Uterus (tissue), 4 donors: ENCODE results near the gene SPSB2. TPM values are rescaled to one million over a fixed set of nuclear protein-coding genes. Genes with fewer than 3 reads are reported as not detected.

Source experiments
- DNase-seq, 2 donors: peaks; one replicate each; pipeline ENCODE4 v3.0.0-alpha.2; 2019 to 2020
- H3K27ac ChIP-seq, 2 donors: fragments of 200-600 bp; sonication (generic); 1 replicate in 1 of 2; 2 replicates in 1 of 2; pipeline ENCODE4 v1.5.1; 2016 to 2018
- H3K27me3 ChIP-seq, 2 donors: fragments of 200-600 bp; sonication (generic); one replicate each; pipeline ENCODE4 v1.5.1; 2018 to 2019; ENCODE audit warnings: control low read depth in 1 of 2
- H3K36me3 ChIP-seq, 2 donors: fragments of 200-600 bp; sonication (generic); one replicate each; pipeline ENCODE4 v1.5.1; 2019; ENCODE audit warnings: control low read depth in 1 of 2
- H3K4me1 ChIP-seq, 2 donors: fragments of 200-600 bp; sonication (generic); one replicate each; pipeline ENCODE4 v1.5.1; 2018 to 2019; ENCODE audit warnings: control low read depth in 1 of 2
- H3K4me3 ChIP-seq, 2 donors: fragments of 200-600 bp; sonication (generic); 1 replicate in 1 of 2; 2 replicates in 1 of 2; pipeline ENCODE4 v1.5.1; 2018 to 2019; ENCODE audit warnings: mild to moderate bottlenecking in 1 of 2
- H3K9me3 ChIP-seq, 2 donors: fragments of 200-600 bp; sonication (generic); one replicate each; pipeline ENCODE4 v1.5.1; 2019; ENCODE audit warnings: control low read depth in 1 of 2
- CTCF ChIP-seq, 4 experiments: fragments of 200-600 bp in 2 of 4; fragments of 450-650 bp in 2 of 4; sonication (generic) in 2 of 4; IDR thresholded peaks; one replicate each; pipeline ENCODE4 v1.5.1; 2016 to 2019; ENCODE audit warnings: antibody characterized with exemption in 4 of 4, mild to moderate bottlenecking in 2 of 4, moderate library complexity in 1 of 4
- POLR2A ChIP-seq, 2 donors: fragments of 450-650 bp; IDR thresholded peaks; one replicate each; pipeline ENCODE4 v1.6.1; 2016; ENCODE audit warnings: antibody characterized with exemption in 2 of 2, mild to moderate bottlenecking in 1 of 2, moderate library complexity in 1 of 2
- intact Hi-C: fragments of 100-400 bp; cut with DNase I; formaldehyde crosslinking; loops from one replicate; pipeline ENCODE4 v1.15.1; 2023; ENCODE audit warnings: low total_unique reads
- total RNA-seq, 4 donors: library from RNA; depleted of rRNA in 3 of 4; stranded (reverse); fragments of >200 nt in 3 of 4; gene quantifications; one replicate each; pipeline versions ENCODE4 v1.1.0 to v1.2.4, GENCODE V29; 2014 to 2023
- donor health status: DM: yes; HTN: yes; CAD: no.

Gene SPSB2
- total RNA-seq, 4 donors from 2014 or later, result 2.8 to 11.3 (median 5.0) TPM

GRCh38 chr12:6860942-6861341, 12.2 kb downstream of the SPSB2 start:
- intact Hi-C loops, result no loop called here

GRCh38 chr12:6860116-6860515, 13.0 kb downstream of the SPSB2 start:
- DNase-seq, result no peak
- intact Hi-C loops, result no loop called here
- Histone ChIP-seq H3K27ac (no peak overlapping the region), H3K4me1 (no peaks in the 10 kb centered on the region), H3K4me3 (no peak overlapping the region), H3K36me3 (no peaks in the 10 kb centered on the region), H3K27me3 (no peaks in the 10 kb centered on the region), H3K9me3 (no peaks in the 10 kb centered on the region)
- no peak for TF ChIP-seq CTCF (IDR thresholded peaks at IDR 0.05)
- no peak for TF ChIP-seq POLR2A (IDR thresholded peaks at IDR 0.05)

More at GRCh38 chr12:6860942-6861341, 12.2 kb downstream of the SPSB2 start:
- no peak overlapping the region for H3K4me3 ChIP-seq
- no peaks in the 10 kb centered on the region for H3K4me1 ChIP-seq
- H3K36me3 ChIP-seq, result no peaks in the 10 kb centered on the region
- no peaks in the 10 kb centered on the region for H3K27me3 ChIP-seq
- no peaks in the 10 kb centered on the region for H3K9me3 ChIP-seq
- H3K27ac ChIP-seq, result no peak overlapping the region
- no peak for DNase-seq
- TF ChIP-seq CTCF (IDR thresholded peaks at IDR 0.05) (no peak), POLR2A (IDR thresholded peaks at IDR 0.05) (no peak)

- Histone ChIP-seq H3K9me3 (no peaks in the 10 kb centered on the region), H3K27me3 (no peaks in the 10 kb centered on the region), H3K4me3 (no peak overlapping the region), H3K27ac (no peak overlapping the region), H3K4me1 (no peaks in the 10 kb centered on the region), H3K36me3 (no peaks in the 10 kb centered on the region)
- no peak for DNase-seq
- intact Hi-C loops, result no loop called here
- TF ChIP-seq POLR2A (IDR thresholded peaks at IDR 0.05) (no peak), CTCF (IDR thresholded peaks at IDR 0.05) (no peak)
Observed at GRCh38 chr12:6858799-6859198, 14.3 kb downstream of the SPSB2 start.

GRCh38 chr12:6855322-6855721, 17.8 kb downstream of the SPSB2 start:
- Histone ChIP-seq H3K27ac (no peak overlapping the region), H3K9me3 (no peaks in the 10 kb centered on the region), H3K4me3 (no peak overlapping the region), H3K27me3 (no peaks in the 10 kb centered on the region), H3K36me3 (no peaks in the 10 kb centered on the region), H3K4me1 (no peaks in the 10 kb centered on the region)
- intact Hi-C loops, result no loop called here
- TF ChIP-seq POLR2A (IDR thresholded peaks at IDR 0.05), result no peak
- no peak for TF ChIP-seq CTCF (IDR thresholded peaks at IDR 0.05)
- no peak for DNase-seq

- Histone ChIP-seq H3K27me3 (no peaks in the 10 kb centered on the region), H3K4me1 (no peaks in the 10 kb centered on the region), H3K36me3 (no peaks in the 10 kb centered on the region), H3K4me3 (no peak overlapping the region), H3K9me3 (no peaks in the 10 kb centered on the region), H3K27ac (no peak overlapping the region)
- DNase-seq, result no peak
- TF ChIP-seq CTCF (IDR thresholded peaks at IDR 0.05) (no peak), POLR2A (IDR thresholded peaks at IDR 0.05) (no peak)
- intact Hi-C loops, result no loop called here
Observed at GRCh38 chr12:6854036-6854435, 19.1 kb downstream of the SPSB2 start.
